Uterus (tissue), 2 donors: ENCODE data around the gene PSMD5.

Experiments
- CTCF ChIP-seq, 4 experiments: fragments of 200-600 bp in 2 of 4; fragments of 450-650 bp in 2 of 4; sonication (generic) in 2 of 4; IDR thresholded peaks; one replicate each; pipeline ENCODE4 v1.5.1; 2016 to 2019; ENCODE audit warnings: antibody characterized with exemption in 4 of 4, mild to moderate bottlenecking in 2 of 4, moderate library complexity in 1 of 4
- POLR2A ChIP-seq, 2 donors: fragments of 450-650 bp; IDR thresholded peaks; one replicate each; pipeline ENCODE4 v1.6.1; 2016; ENCODE audit warnings: antibody characterized with exemption in 2 of 2, mild to moderate bottlenecking in 1 of 2, moderate library complexity in 1 of 2

DNA sequence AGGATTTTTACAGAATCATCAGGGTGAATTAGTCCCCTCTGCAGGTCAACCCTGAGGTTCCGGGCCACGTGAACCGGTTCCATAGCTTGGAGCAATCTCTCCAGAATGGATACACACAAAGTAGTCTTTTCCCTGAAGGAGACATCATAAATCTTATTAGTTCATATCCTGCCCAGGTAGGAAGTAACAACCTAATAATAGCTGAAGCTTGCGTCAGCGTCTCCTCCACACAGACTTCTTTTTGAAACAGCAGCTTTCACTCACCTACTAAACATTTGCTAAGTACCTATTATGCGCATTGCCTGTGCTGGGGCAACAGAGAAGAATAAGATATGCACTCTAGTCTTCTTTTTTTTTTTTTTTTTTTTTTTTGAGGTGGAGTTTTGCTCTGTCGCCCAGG lies 9.4 kb downstream of the PSMD5 start:
- no peak for TF ChIP-seq CTCF (IDR thresholded peaks at IDR 0.05)
- no peak for TF ChIP-seq POLR2A (IDR thresholded peaks at IDR 0.05)
